ENCODE results near the gene GADD45B. TPM values are rescaled to one million over a fixed set of nuclear protein-coding genes. Genes with fewer than 3 reads are reported as not detected.
A peak's percentile ranks its signal among the peaks of the same experiment; 100 is the strongest.
"Not testable (repeated sequence)": the region's sequence is repeated elsewhere in the genome, so short reads cannot be mapped to it uniquely, and the experiment has no call there.

GADD45B gene
- total RNA-seq, 4 donors from 2014 or later: 52.5 to 134 (median 68.7) TPM

- no peaks in the 10 kb centered on the region for H3K27me3 ChIP-seq
- no peak for DNase-seq (ENCODE audit: low spot score in 2 of 2)
- H3K27ac ChIP-seq: no peak overlapping the region
- no peak for TF ChIP-seq POLR2AphosphoS5 (IDR thresholded peaks at IDR 0.05)
- no peak for TF ChIP-seq POLR2A (IDR thresholded peaks at IDR 0.05)
- no peak for TF ChIP-seq EP300 (IDR thresholded peaks at IDR 0.05)
- TF ChIP-seq, protein P1, sequence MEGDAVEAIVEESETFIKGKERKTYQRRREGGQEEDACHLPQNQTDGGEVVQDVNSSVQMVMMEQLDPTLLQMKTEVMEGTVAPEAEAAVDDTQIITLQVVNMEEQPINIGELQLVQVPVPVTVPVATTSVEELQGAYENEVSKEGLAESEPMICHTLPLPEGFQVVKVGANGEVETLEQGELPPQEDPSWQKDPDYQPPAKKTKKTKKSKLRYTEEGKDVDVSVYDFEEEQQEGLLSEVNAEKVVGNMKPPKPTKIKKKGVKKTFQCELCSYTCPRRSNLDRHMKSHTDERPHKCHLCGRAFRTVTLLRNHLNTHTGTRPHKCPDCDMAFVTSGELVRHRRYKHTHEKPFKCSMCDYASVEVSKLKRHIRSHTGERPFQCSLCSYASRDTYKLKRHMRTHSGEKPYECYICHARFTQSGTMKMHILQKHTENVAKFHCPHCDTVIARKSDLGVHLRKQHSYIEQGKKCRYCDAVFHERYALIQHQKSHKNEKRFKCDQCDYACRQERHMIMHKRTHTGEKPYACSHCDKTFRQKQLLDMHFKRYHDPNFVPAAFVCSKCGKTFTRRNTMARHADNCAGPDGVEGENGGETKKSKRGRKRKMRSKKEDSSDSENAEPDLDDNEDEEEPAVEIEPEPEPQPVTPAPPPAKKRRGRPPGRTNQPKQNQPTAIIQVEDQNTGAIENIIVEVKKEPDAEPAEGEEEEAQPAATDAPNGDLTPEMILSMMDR (IDR thresholded peaks at IDR 0.05): no peak
- H3K36me3 ChIP-seq: no peaks in the 10 kb centered on the region
- peaks cover 72% of the 10 kb centered on the region for H3K4me1 ChIP-seq
- 71% methylated on average over 8 of the region's 8 CpGs for WGBS
- no peaks in the 10 kb centered on the region for H3K9me3 ChIP-seq
- no peak overlapping the region for H3K4me3 ChIP-seq
Observed at GRCh38 chr19:2492870-2493269, 16.9 kb downstream of the GADD45B start.

GRCh38 chr19:2493448-2493847 lies 17.5 kb downstream of the GADD45B start:
- not testable (repeated sequence) for H3K27me3 ChIP-seq; H3K36me3 ChIP-seq; H3K9me3 ChIP-seq; H3K27ac ChIP-seq; H3K4me3 ChIP-seq; DNase-seq (ENCODE audit: low spot score in 2 of 2)
- WGBS: 89% methylated on average over 14 of the region's 14 CpGs
- peaks cover 67% of the 10 kb centered on the region for H3K4me1 ChIP-seq

DNA sequence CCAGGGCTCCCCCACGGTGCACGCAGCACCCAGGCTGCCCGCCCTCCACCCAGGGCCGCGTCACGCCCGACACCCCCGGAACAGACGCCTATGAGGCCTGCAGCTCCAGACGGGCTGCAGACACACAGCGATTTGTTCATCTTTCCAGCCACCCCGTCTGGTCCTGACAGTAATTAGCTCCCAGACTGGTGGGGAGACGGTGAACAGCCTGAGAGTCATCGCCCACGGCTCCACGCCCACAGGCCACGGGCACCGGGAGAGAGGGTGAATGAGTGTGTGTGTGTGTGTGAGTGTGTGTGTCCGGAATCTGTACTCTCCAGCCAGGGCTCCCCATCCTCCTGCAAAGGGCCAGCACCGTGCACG lies 18.1 kb downstream of the GADD45B start:
- H3K4me3 ChIP-seq: peak overlapping the region; percentile 46
- WGBS: 42% methylated on average over 15 of the region's 21 CpGs
- H3K27ac ChIP-seq: peak overlapping the region; percentile 80
- no peak for TF ChIP-seq EP300 (IDR thresholded peaks at IDR 0.05)
- TF ChIP-seq POLR2A (IDR thresholded peaks at IDR 0.05): no peak
- TF ChIP-seq POLR2AphosphoS5 (IDR thresholded peaks at IDR 0.05): no peak
- no peaks in the 10 kb centered on the region for H3K36me3 ChIP-seq
- peaks cover 62% of the 10 kb centered on the region for H3K4me1 ChIP-seq
- H3K27me3 ChIP-seq: no peaks in the 10 kb centered on the region
- DNase-seq (ENCODE audit: low spot score in 2 of 2): no peak
- no peaks in the 10 kb centered on the region for H3K9me3 ChIP-seq

DNA sequence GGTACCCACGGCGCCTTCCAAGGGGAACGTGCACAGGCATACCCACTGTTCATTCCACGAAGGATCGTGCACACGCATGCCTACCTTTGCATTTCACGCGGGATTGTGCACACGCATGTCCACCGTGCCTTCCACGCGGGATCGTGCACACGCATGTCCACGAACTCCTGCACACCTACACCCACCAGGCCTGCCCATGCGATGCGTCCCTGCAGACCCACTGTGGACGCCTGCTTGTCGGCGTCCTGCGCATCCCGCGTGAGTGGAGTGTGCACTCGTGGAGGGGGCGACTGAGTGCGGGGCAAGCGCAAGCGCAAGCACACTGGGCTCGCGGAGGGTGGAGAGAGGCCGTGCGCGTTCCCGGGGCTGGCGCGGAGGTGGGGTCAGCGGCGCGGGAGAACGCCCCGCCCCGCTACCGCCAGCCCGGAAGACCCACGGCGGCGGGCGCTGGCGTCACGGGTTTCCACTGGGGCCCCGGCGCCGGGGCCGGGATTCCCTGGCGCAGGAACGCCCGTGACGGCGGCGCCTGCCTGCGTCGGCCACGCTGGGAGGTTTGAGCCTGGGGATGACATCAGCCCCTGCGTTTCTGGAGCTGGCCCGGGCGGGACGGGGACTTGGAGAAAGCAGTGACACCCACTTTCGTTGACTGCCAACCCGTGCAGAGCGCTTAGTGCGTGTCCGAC lies 18.7 kb downstream of the GADD45B start:
- no peaks in the 10 kb centered on the region for H3K9me3 ChIP-seq
- no peaks in the 10 kb centered on the region for H3K27me3 ChIP-seq
- H3K36me3 ChIP-seq: no peaks in the 10 kb centered on the region
- DNase-seq (ENCODE audit: low spot score in 2 of 2): peak; percentile 92
- WGBS: under 1% methylated on average over 29 of the region's 72 CpGs
- H3K27ac ChIP-seq: peak overlapping the region; percentile 80
- TF ChIP-seq POLR2AphosphoS5 (IDR thresholded peaks at IDR 0.05): no peak
- no peak for TF ChIP-seq EP300 (IDR thresholded peaks at IDR 0.05)
- H3K4me3 ChIP-seq: peak overlapping the region; percentile 46
- H3K4me1 ChIP-seq: peaks cover 58% of the 10 kb centered on the region

DNA sequence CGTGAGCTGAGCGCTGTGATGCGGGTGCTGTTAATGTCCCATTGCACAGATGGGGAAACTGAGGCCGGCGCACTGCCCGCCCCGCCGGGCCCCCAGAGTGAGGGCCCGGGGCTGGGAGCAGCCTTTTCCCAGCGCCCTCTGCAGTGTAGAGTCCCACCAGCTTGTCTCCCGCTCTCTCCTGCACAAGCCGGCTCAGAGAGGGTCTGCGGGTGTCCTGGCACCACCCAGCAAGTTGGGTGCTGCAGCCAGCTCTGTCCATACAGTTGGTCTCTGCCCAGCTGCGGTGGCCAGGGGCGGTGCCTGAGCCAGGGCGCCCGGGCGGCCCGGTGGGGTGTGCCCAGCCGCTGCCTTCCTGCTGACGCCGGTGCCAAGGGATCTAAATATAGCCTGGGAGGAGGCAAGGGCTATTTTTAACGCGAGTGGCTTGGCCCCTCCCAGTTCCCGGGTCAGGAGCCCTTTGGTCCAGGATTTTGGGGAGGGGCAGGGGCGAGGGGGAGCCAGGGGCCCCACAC lies 19.3 kb downstream of the GADD45B start:
- Histone ChIP-seq H3K9me3 (no peaks in the 10 kb centered on the region), H3K36me3 (no peaks in the 10 kb centered on the region), H3K27ac (peak overlapping the region; percentile 80), H3K4me3 (peak overlapping the region; percentile 46), H3K27me3 (no peaks in the 10 kb centered on the region), H3K4me1 (peaks cover 52% of the 10 kb centered on the region)
- peak; percentile 87 to 91 for DNase-seq (ENCODE audit: low spot score in 2 of 2)
- WGBS: 0% methylated on average over 1 of the region's 26 CpGs
- TF ChIP-seq POLR2A (IDR thresholded peaks at IDR 0.05): no peak
- no peak for TF ChIP-seq POLR2AphosphoS5 (IDR thresholded peaks at IDR 0.05)
- TF ChIP-seq, protein P1 (IDR thresholded peaks at IDR 0.05): no peak
- no peak for TF ChIP-seq EP300 (IDR thresholded peaks at IDR 0.05)

DNA sequence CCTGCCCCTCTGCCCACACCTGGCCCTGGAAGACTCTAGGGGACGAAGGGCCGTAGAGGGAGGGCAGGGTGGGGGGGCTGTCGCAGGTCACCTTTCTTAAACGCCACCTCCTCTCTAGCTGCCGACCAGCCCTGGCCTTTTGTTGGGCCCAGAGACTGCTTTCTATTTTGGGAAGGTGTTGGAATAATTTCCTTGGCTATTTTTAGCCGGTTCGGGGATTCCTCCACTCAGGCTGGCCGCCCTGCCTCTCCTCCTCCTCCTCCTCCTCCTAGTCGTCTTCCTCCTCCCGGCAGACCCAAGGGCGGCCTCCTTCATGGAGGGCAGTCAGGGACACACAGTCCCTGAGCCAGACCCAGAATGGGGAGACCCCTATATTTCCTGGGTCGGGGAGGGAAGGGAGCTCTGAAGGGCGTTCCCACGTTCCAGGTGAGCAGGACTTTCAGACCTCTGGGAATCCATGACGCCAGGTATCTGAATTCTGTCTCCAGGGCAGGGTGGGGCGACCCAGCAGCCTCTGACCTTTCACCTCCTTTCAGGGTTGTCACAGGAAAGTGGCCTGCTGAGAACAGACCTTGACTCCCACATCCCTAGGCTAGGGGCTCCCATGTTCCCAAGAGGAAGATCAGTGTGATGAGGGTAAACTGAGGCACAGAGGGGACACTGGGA lies 19.9 kb downstream of the GADD45B start:
- no peaks in the 10 kb centered on the region for H3K27me3 ChIP-seq
- H3K4me3 ChIP-seq: peak overlapping the region; percentile 46
- H3K9me3 ChIP-seq: no peaks in the 10 kb centered on the region
- TF ChIP-seq POLR2A (IDR thresholded peaks at IDR 0.05): no peak
- TF ChIP-seq POLR2AphosphoS5 (IDR thresholded peaks at IDR 0.05): no peak
- H3K4me1 ChIP-seq: peaks cover 48% of the 10 kb centered on the region
- DNase-seq (ENCODE audit: low spot score in 2 of 2): no peak
- no peaks in the 10 kb centered on the region for H3K36me3 ChIP-seq
- H3K27ac ChIP-seq: peak overlapping the region; percentile 80
- 15% methylated on average over 15 of the region's 16 CpGs for WGBS

- H3K36me3 ChIP-seq: no peaks in the 10 kb centered on the region
- DNase-seq (ENCODE audit: low spot score in 2 of 2): no peak
- H3K4me1 ChIP-seq: peaks cover 39% of the 10 kb centered on the region
- no peaks in the 10 kb centered on the region for H3K9me3 ChIP-seq
- no peak for TF ChIP-seq POLR2A (IDR thresholded peaks at IDR 0.05)
- TF ChIP-seq, protein P1 (IDR thresholded peaks at IDR 0.05): no peak
- TF ChIP-seq EP300 (IDR thresholded peaks at IDR 0.05): no peak
- TF ChIP-seq POLR2AphosphoS5 (IDR thresholded peaks at IDR 0.05): no peak
- H3K27me3 ChIP-seq: no peaks in the 10 kb centered on the region
- H3K4me3 ChIP-seq: no peak overlapping the region
- WGBS: 94% methylated on average over 8 of the region's 10 CpGs
- no peak overlapping the region for H3K27ac ChIP-seq
Observed at GRCh38 chr19:2497186-2497585, 21.3 kb downstream of the GADD45B start.

Measured in suprapubic skin (tissue), 4 donors.